Suprapubic skin (tissue), 4 donors: ENCODE results near the gene POLE4. TPM values are rescaled to one million over a fixed set of nuclear protein-coding genes. Genes with fewer than 3 reads are reported as not detected.

Experiments used
- DNase-seq, 2 donors: peaks; one replicate each; pipeline ENCODE4 v3.0.0-alpha.2; 2019; ENCODE audit warnings: low spot score in 2 of 2
- H3K27ac ChIP-seq: fragments of 200-600 bp; sonication (generic); one replicate; pipeline ENCODE4 v1.5.1; 2019
- H3K27me3 ChIP-seq: fragments of 200-600 bp; sonication (generic); one replicate; pipeline ENCODE4 v1.5.1; 2019
- H3K36me3 ChIP-seq: fragments of 200-600 bp; sonication (generic); one replicate; pipeline ENCODE4 v1.5.1; 2019
- H3K4me1 ChIP-seq: fragments of 200-600 bp; sonication (generic); one replicate; pipeline ENCODE4 v1.5.1; 2019
- H3K4me3 ChIP-seq: fragments of 200-600 bp; sonication (generic); one replicate; pipeline ENCODE4 v1.5.1; 2019; ENCODE audit warnings: mild to moderate bottlenecking
- H3K9me3 ChIP-seq: fragments of 200-600 bp; sonication (generic); one replicate; pipeline ENCODE4 v1.5.1; 2019
- CTCF ChIP-seq, 2 donors: fragments of 200-600 bp in 1 of 2; fragments of 450-650 bp in 1 of 2; sonication (generic) in 1 of 2; IDR thresholded peaks; one replicate each; pipeline ENCODE4 v1.5.1; 2016 to 2019; ENCODE audit warnings: antibody characterized with exemption in 2 of 2, mild to moderate bottlenecking in 1 of 2, moderate library complexity in 1 of 2
- EP300 ChIP-seq: sonication (generic); formaldehyde crosslinking; IDR thresholded peaks from one replicate; pipeline ENCODE4 v1.6.1; 2017; ENCODE audit warnings: antibody characterized with exemption
- POLR2A ChIP-seq, 2 donors: fragments of 450-650 bp; IDR thresholded peaks; one replicate each; pipeline ENCODE4 v1.6.1; 2017; ENCODE audit warnings: antibody characterized with exemption in 2 of 2, mild to moderate bottlenecking in 2 of 2, moderate library complexity in 2 of 2
- POLR2AphosphoS5 ChIP-seq, 3 donors: sonication (generic); formaldehyde crosslinking; IDR thresholded peaks; one replicate each; pipeline ENCODE4 v1.6.1; 2017; ENCODE audit warnings: antibody characterized with exemption in 3 of 3
- WGBS: methylation state at CpG from one replicate; pipeline ENCODE4 v1.1.5; 2018; 5-methylcytosine and 5-hydroxymethylcytosine counted together
- total RNA-seq, 4 donors: library from RNA; depleted of rRNA; stranded (reverse); fragments of >200 nt; gene quantifications; one replicate each; pipeline ENCODE4 v1.1.0, GENCODE V29; 2016

Gene POLE4
- total RNA-seq, 4 donors from 2014 or later = 5.7 to 20.0 (median 13.8) TPM

GRCh38 chr2:74999468-74999867 is 41.0 kb downstream of the POLE4 start:
- Histone ChIP-seq H3K27ac (no peak overlapping the region), H3K4me3 (no peak overlapping the region), H3K9me3 (no peaks in the 10 kb centered on the region), H3K27me3 (no peaks in the 10 kb centered on the region), H3K4me1 (no peaks in the 10 kb centered on the region), H3K36me3 (no peaks in the 10 kb centered on the region)
- no peak for TF ChIP-seq EP300
- no peak for TF ChIP-seq POLR2A (IDR thresholded peaks at IDR 0.05)
- TF ChIP-seq CTCF (IDR thresholded peaks at IDR 0.05) = no peak
- TF ChIP-seq POLR2AphosphoS5 (IDR thresholded peaks at IDR 0.05) = no peak
- no peak for DNase-seq
- 97% methylated on average over 5 of the region's 5 CpGs for WGBS

GRCh38 chr2:75002007-75002406 is 43.6 kb downstream of the POLE4 start:
- no peak for DNase-seq
- H3K27ac ChIP-seq = no peak overlapping the region
- H3K27me3 ChIP-seq = no peaks in the 10 kb centered on the region
- no peak overlapping the region for H3K4me3 ChIP-seq
- no peaks in the 10 kb centered on the region for H3K9me3 ChIP-seq
- TF ChIP-seq POLR2A (IDR thresholded peaks at IDR 0.05) (no peak), CTCF (IDR thresholded peaks at IDR 0.05) (no peak), EP300 (no peak), POLR2AphosphoS5 (IDR thresholded peaks at IDR 0.05) (no peak)
- 77% methylated on average over 3 of the region's 3 CpGs for WGBS
- no peaks in the 10 kb centered on the region for H3K36me3 ChIP-seq
- H3K4me1 ChIP-seq = no peaks in the 10 kb centered on the region

- H3K27ac ChIP-seq = no peak overlapping the region
- DNase-seq = no peak
Measured at GRCh38 chr2:75003276-75003675, 44.8 kb downstream of the POLE4 start.

GRCh38 chr2:75003773-75004172 is 45.3 kb downstream of the POLE4 start:
- H3K4me1 ChIP-seq = no peaks in the 10 kb centered on the region
- no peak overlapping the region for H3K4me3 ChIP-seq
- H3K9me3 ChIP-seq = no peaks in the 10 kb centered on the region
- TF ChIP-seq POLR2AphosphoS5 (IDR thresholded peaks at IDR 0.05) (no peak), POLR2A (IDR thresholded peaks at IDR 0.05) (no peak), EP300 (no peak), CTCF (IDR thresholded peaks at IDR 0.05) (no peak)
- 92% methylated on average over 2 of the region's 2 CpGs for WGBS
- DNase-seq = no peak
- no peaks in the 10 kb centered on the region for H3K27me3 ChIP-seq
- no peak overlapping the region for H3K27ac ChIP-seq
- no peaks in the 10 kb centered on the region for H3K36me3 ChIP-seq

More at GRCh38 chr2:75003276-75003675, 44.8 kb downstream of the POLE4 start:
- no peak overlapping the region for H3K4me3 ChIP-seq
- TF ChIP-seq EP300 (no peak), CTCF (IDR thresholded peaks at IDR 0.05) (no peak)
- no peaks in the 10 kb centered on the region for H3K27me3 ChIP-seq
- no peaks in the 10 kb centered on the region for H3K36me3 ChIP-seq
- H3K4me1 ChIP-seq = no peaks in the 10 kb centered on the region
- no peaks in the 10 kb centered on the region for H3K9me3 ChIP-seq
- 53% methylated on average over 2 of the region's 2 CpGs for WGBS

GRCh38 chr2:75006041-75006440 is 47.6 kb downstream of the POLE4 start:
- no peak overlapping the region for H3K27ac ChIP-seq
- no peak for DNase-seq
- no peaks in the 10 kb centered on the region for H3K36me3 ChIP-seq
- no peaks in the 10 kb centered on the region for H3K4me1 ChIP-seq
- no peaks in the 10 kb centered on the region for H3K9me3 ChIP-seq
- H3K4me3 ChIP-seq = no peak overlapping the region
- H3K27me3 ChIP-seq = no peaks in the 10 kb centered on the region
- TF ChIP-seq POLR2A (IDR thresholded peaks at IDR 0.05) (no peak), CTCF (IDR thresholded peaks at IDR 0.05) (no peak), POLR2AphosphoS5 (IDR thresholded peaks at IDR 0.05) (no peak), EP300 (no peak)
